Ishikawa (cell line): ENCODE measurements around the gene SRCIN1.

Experiments used
- CEBPB ChIP-seq: IDR thresholded peaks from 2 replicates; pipeline ENCODE4 v1.6.1; 2012
- CREB1 ChIP-seq: IDR thresholded peaks from 2 replicates; pipeline ENCODE4 v1.6.1; 2012; ENCODE audit warnings: low read depth
- EGR1 ChIP-seq: IDR thresholded peaks from 2 replicates; pipeline ENCODE4 v1.6.1; 2012
- EP300 ChIP-seq: IDR thresholded peaks from 2 replicates; pipeline ENCODE4 v1.6.1; 2012; ENCODE audit warnings: borderline replicate concordance
- FOXM1 ChIP-seq: IDR thresholded peaks from 2 replicates; pipeline ENCODE4 v1.6.1; 2012; ENCODE audit warnings: low read depth, borderline replicate concordance
- MAX ChIP-seq: IDR thresholded peaks from 2 replicates; pipeline ENCODE4 v1.6.1; 2012
- NFIC ChIP-seq: IDR thresholded peaks from 2 replicates; pipeline ENCODE4 v1.6.1; 2012
- RAD21 ChIP-seq: IDR thresholded peaks from 2 replicates; pipeline ENCODE4 v1.6.1; 2012; ENCODE audit warnings: low read depth
- REST ChIP-seq: IDR thresholded peaks from 2 replicates; pipeline ENCODE4 v1.6.1; 2012; ENCODE audit warnings: low read depth, mild to moderate bottlenecking
- TAF1 ChIP-seq: IDR thresholded peaks from 2 replicates; pipeline ENCODE4 v1.6.1; 2012; ENCODE audit warnings: low read depth, mild to moderate bottlenecking
- TCF12 ChIP-seq: IDR thresholded peaks from 2 replicates; pipeline ENCODE4 v1.6.1; 2012; ENCODE audit warnings: low read depth
- TEAD4 ChIP-seq: IDR thresholded peaks from 2 replicates; pipeline ENCODE4 v1.6.1; 2012
- USF1 ChIP-seq: IDR thresholded peaks from 2 replicates; pipeline ENCODE4 v1.6.1; 2012
- YY1 ChIP-seq: IDR thresholded peaks from 2 replicates; pipeline ENCODE4 v1.6.1; 2012; ENCODE audit warnings: low read depth
- ZBTB7A ChIP-seq: IDR thresholded peaks from 2 replicates; pipeline ENCODE4 v1.6.1; 2012; ENCODE audit warnings: low read depth

Gene SRCIN1

GRCh38 chr17:38544175-38544838, 61.4 kb downstream of the SRCIN1 start:
- TF ChIP-seq RAD21: no peak
- TF ChIP-seq REST: no peak
- no peak for TF ChIP-seq EP300
- no peak for TF ChIP-seq USF1
- no peak for TF ChIP-seq NFIC
- no peak for TF ChIP-seq TEAD4
- no peak for TF ChIP-seq CREB1
- no peak for TF ChIP-seq EGR1
- TF ChIP-seq YY1: no peak
- TF ChIP-seq MAX: no peak
- TF ChIP-seq ZBTB7A: no peak
- no peak for TF ChIP-seq TCF12
- no peak for TF ChIP-seq TAF1
- no peak for TF ChIP-seq FOXM1
- TF ChIP-seq CEBPB: no peak

- TF ChIP-seq RAD21 (no peak), YY1 (no peak), EP300 (no peak)
Observed at GRCh38 chr17:38543403-38544174, 62.2 kb downstream of the SRCIN1 start.

- TF ChIP-seq EP300 (no peak), NFIC (no peak), TEAD4 (no peak)
Observed at GRCh38 chr17:38542286-38542685, 63.5 kb downstream of the SRCIN1 start.

- TF ChIP-seq CEBPB (no peak), TCF12 (no peak), FOXM1 (no peak), YY1 (no peak), NFIC (no peak), REST (no peak), CREB1 (no peak), MAX (no peak), EGR1 (no peak), TEAD4 (no peak), USF1 (no peak), RAD21 (no peak), ZBTB7A (no peak), TAF1 (no peak), EP300 (no peak)
Observed at GRCh38 chr17:38541281-38541680, 64.5 kb downstream of the SRCIN1 start.

GRCh38 chr17:38540514-38541045, 65.2 kb downstream of the SRCIN1 start:
- TF ChIP-seq EGR1 (no peak), CEBPB (no peak), TEAD4 (no peak), MAX (no peak), TCF12 (no peak), YY1 (no peak)

GRCh38 chr17:38539386-38539785, 66.4 kb downstream of the SRCIN1 start:
- TF ChIP-seq MAX: no peak
- TF ChIP-seq EGR1: no peak
- no peak for TF ChIP-seq NFIC
- TF ChIP-seq YY1: no peak
- TF ChIP-seq USF1: no peak
- no peak for TF ChIP-seq CEBPB
- no peak for TF ChIP-seq RAD21
- no peak for TF ChIP-seq TCF12
- no peak for TF ChIP-seq CREB1
- TF ChIP-seq TEAD4: no peak
- TF ChIP-seq ZBTB7A: no peak
- no peak for TF ChIP-seq EP300
- TF ChIP-seq FOXM1: no peak
- TF ChIP-seq REST: no peak
